Neural progenitor cell (in vitro differentiated cells): ENCODE data around the gene DPF3.

ENCODE experiments used
- EZH2 ChIP-seq: fragments of 200-600 bp; sonication (generic); IDR thresholded peaks from 2 replicates; pipeline ENCODE4 v1.6.1; 2017; ENCODE audit warnings: antibody characterized with exemption, mild to moderate bottlenecking, moderate library complexity
- EZH2phosphoT487 ChIP-seq: fragments of 200-600 bp; sonication (generic); IDR thresholded peaks from 2 replicates; pipeline ENCODE4 v1.6.1; 2017; ENCODE audit warnings: antibody characterized with exemption
- TF ChIP-seq, protein P1 (sequence below): fragments of 200-600 bp; sonication (generic); IDR thresholded peaks from 2 replicates; pipeline ENCODE4 v1.5.1; 2017; ENCODE audit warnings: antibody characterized with exemption, mild to moderate bottlenecking

DNA sequence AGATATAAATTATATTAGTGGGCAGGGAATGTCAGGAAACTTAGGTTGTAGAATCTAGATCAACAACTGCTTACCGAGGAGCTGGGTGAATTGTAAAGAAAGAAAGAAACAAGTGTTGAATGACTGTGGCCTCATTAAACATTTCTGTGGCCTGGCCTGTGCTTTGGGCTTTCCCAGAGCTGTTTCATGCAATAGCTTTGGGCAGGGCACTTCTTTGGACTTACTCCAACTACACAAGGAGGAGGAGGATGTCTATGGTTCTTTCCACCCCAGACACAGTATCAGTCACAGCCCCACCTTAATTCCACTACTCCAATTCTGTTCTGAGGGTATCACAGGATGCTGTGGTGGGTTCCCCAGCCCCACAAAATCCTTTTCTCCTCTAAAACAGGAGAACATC, 38.0 kb downstream of the DPF3 start:
- TF ChIP-seq, protein P1, sequence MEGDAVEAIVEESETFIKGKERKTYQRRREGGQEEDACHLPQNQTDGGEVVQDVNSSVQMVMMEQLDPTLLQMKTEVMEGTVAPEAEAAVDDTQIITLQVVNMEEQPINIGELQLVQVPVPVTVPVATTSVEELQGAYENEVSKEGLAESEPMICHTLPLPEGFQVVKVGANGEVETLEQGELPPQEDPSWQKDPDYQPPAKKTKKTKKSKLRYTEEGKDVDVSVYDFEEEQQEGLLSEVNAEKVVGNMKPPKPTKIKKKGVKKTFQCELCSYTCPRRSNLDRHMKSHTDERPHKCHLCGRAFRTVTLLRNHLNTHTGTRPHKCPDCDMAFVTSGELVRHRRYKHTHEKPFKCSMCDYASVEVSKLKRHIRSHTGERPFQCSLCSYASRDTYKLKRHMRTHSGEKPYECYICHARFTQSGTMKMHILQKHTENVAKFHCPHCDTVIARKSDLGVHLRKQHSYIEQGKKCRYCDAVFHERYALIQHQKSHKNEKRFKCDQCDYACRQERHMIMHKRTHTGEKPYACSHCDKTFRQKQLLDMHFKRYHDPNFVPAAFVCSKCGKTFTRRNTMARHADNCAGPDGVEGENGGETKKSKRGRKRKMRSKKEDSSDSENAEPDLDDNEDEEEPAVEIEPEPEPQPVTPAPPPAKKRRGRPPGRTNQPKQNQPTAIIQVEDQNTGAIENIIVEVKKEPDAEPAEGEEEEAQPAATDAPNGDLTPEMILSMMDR = no peak
- TF ChIP-seq EZH2 (no peak), EZH2phosphoT487 (no peak)
